Type B pancreatic cell (in vitro differentiated cells): ENCODE data around the gene AP1S3. TPM values are rescaled to one million over a fixed set of nuclear protein-coding genes. Genes with fewer than 3 reads are reported as not detected.

Experiments
- DNase-seq: peaks from one replicate; pipeline ENCODE4 v3.0.0; 2021; ENCODE audit warnings: mixed read lengths; ENCODE audit not compliant: unreplicated experiment; ENCODE audit errors: extremely low spot score
- H3K27ac Mint-ChIP-seq: 2 replicates; pipeline ENCODE4 v1.8.0; 2021; ENCODE audit warnings: mild to moderate bottlenecking, mixed read lengths
- H3K27me3 Mint-ChIP-seq: 2 replicates; pipeline ENCODE4 v1.8.0; 2021; ENCODE audit warnings: mixed read lengths
- H3K36me3 Mint-ChIP-seq: 2 replicates; pipeline ENCODE4 v1.8.0; 2021; ENCODE audit warnings: mixed read lengths
- H3K4me1 Mint-ChIP-seq: one replicate; pipeline ENCODE4 v1.8.0; 2021; ENCODE audit warnings: mixed read lengths; ENCODE audit not compliant: unreplicated experiment
- H3K4me3 Mint-ChIP-seq: 2 replicates; pipeline ENCODE4 v1.8.0; 2021; ENCODE audit warnings: mild to moderate bottlenecking, mixed read lengths
- H3K9me3 Mint-ChIP-seq: 2 replicates; pipeline ENCODE4 v1.8.0; 2021; ENCODE audit warnings: mixed read lengths
- total RNA-seq: library from RNA; stranded (reverse); gene quantifications from 2 replicates; pipeline ENCODE4 v1.2.1, GENCODE V29; 2021; ENCODE audit warnings: low replicate concordance
- TF ChIP-seq, protein P1 (sequence below): fragments of 200-600 bp; sonication (generic); conservative IDR thresholded peaks from 2 replicates; pipeline ENCODE4 v1.5.0; 2021; ENCODE audit warnings: antibody characterized with exemption, mild to moderate bottlenecking

The AP1S3 gene
- total RNA-seq, 1 donor from 2014 or later: 7.8 TPM

DNA sequence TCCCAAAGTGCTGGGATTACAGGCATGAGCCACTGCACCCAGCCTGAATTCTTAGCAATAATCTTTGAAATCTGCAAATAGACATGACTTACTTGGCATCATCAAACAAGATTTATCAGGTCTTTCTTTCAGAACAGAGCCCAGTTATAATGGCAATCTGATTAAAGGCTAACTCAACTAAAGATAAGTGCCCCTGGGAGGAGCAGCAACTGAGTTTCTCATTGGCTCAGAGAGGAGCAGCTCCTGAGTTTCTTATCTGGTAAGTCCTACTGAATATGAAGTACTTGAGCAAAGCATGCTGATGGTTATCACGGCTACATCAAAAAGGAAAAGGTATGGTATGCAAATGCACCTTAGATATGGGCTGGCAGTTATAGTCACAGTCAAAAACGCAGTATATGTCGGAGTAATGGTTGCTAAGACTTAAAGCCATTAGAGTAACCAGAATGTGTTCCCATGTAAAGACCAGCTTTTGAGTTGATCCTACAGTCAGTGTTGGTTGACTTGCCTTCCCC lies 15.0 kb upstream of the AP1S3 start:
- Mint-ChIP-seq H3K4me1 (no peaks in the 10 kb centered on the region), H3K9me3 (peaks cover 15% of the 10 kb centered on the region), H3K36me3 (peaks cover 19% of the 10 kb centered on the region), H3K4me3 (no peak overlapping the region), H3K27ac (no peak overlapping the region), H3K27me3 (no peaks in the 10 kb centered on the region)
- TF ChIP-seq, protein P1, sequence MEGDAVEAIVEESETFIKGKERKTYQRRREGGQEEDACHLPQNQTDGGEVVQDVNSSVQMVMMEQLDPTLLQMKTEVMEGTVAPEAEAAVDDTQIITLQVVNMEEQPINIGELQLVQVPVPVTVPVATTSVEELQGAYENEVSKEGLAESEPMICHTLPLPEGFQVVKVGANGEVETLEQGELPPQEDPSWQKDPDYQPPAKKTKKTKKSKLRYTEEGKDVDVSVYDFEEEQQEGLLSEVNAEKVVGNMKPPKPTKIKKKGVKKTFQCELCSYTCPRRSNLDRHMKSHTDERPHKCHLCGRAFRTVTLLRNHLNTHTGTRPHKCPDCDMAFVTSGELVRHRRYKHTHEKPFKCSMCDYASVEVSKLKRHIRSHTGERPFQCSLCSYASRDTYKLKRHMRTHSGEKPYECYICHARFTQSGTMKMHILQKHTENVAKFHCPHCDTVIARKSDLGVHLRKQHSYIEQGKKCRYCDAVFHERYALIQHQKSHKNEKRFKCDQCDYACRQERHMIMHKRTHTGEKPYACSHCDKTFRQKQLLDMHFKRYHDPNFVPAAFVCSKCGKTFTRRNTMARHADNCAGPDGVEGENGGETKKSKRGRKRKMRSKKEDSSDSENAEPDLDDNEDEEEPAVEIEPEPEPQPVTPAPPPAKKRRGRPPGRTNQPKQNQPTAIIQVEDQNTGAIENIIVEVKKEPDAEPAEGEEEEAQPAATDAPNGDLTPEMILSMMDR: no peak
- DNase-seq: no peak

DNA sequence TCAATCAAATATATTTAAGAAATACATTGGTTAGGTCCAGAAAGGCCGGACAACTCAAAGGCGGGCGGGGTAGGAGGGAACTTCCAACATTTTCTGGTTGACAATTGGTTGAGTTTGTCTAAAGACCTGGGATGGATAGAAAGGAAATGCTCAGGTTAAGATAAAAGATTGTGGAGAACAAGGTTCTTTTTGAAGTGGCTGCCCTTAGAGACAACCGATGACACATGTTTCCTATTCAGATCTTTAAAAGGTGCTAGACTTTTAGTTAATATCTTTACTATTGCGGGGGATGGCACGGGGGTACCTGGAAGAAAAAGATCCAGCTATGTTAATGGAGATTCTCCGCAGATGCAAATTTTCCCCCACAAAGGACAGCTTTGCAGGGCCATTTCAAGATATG lies 10.0 kb upstream of the AP1S3 start:
- H3K4me3 Mint-ChIP-seq: no peak overlapping the region
- peaks cover 19% of the 10 kb centered on the region for H3K36me3 Mint-ChIP-seq
- no peak for DNase-seq
- no peaks in the 10 kb centered on the region for H3K27me3 Mint-ChIP-seq
- H3K9me3 Mint-ChIP-seq: peaks cover 18% of the 10 kb centered on the region
- H3K27ac Mint-ChIP-seq: no peak overlapping the region
- TF ChIP-seq, protein P1: no peak
- H3K4me1 Mint-ChIP-seq: no peaks in the 10 kb centered on the region

DNA sequence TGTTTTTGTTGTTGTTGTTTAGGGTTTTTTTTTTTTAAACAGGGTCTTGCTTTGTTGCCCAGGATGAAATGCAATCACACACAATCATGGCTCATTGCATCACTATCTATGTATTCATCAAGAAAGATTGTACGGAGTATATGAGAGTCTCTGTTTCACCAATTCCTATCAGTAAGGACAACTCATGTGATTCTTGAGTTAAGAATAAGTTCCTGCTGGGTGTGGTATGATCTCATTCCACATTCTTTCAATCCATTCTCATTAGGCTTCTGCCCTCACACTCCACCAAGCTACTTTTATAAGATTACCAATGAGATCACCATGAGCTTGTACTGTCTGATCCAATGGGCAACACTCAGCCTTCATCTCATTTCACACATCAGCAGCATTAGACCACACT lies 9.1 kb upstream of the AP1S3 start:
- DNase-seq: no peak
- Mint-ChIP-seq H3K27me3 (no peaks in the 10 kb centered on the region), H3K4me1 (no peaks in the 10 kb centered on the region), H3K36me3 (peaks cover 19% of the 10 kb centered on the region), H3K27ac (peak overlapping the region; percentile 11), H3K4me3 (no peak overlapping the region), H3K9me3 (peaks cover 18% of the 10 kb centered on the region)
- TF ChIP-seq, protein P1: no peak

DNA sequence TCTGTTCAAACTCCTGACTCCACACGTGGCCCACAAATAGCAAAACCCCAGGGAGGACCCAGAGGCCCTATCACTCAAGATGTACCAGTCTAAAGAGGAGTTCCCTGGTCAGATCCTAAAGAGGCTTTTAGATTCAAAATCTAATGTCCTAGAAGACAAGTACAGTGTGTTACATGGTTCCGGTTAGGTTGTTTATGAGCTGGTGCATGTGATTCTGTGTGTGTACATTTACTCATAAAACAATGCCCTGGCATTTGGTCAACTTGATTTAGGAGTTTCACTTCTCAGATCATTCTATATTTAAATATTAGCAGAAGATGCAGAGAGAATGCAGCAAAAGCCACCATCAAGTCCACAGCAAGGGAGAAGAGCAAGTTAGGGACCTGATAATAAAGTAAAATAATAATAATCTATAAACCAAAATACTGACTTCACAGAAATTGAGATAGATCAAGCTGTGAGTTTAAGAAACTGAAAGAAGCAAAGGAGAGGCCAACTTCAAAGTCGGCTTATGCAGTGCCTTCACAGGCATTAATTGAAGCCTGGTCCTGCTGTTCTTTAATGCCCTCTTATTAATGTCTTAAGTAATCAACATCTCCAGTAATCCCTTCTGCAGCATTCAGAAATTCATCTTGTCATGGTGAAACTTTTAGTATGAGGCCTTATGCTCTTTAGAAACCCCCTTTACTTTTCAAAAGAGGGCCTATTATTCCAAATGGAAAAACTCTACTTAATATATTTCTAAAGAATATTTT lies 4.2 kb upstream of the AP1S3 start:
- H3K27me3 Mint-ChIP-seq: peaks cover 4% of the 10 kb centered on the region
- no peak overlapping the region for H3K4me3 Mint-ChIP-seq
- H3K9me3 Mint-ChIP-seq: peaks cover 3% of the 10 kb centered on the region
- TF ChIP-seq, protein P1: no peak
- no peak overlapping the region for H3K27ac Mint-ChIP-seq
- no peaks in the 10 kb centered on the region for H3K36me3 Mint-ChIP-seq
- no peak for DNase-seq
- peaks cover 4% of the 10 kb centered on the region for H3K4me1 Mint-ChIP-seq

DNA sequence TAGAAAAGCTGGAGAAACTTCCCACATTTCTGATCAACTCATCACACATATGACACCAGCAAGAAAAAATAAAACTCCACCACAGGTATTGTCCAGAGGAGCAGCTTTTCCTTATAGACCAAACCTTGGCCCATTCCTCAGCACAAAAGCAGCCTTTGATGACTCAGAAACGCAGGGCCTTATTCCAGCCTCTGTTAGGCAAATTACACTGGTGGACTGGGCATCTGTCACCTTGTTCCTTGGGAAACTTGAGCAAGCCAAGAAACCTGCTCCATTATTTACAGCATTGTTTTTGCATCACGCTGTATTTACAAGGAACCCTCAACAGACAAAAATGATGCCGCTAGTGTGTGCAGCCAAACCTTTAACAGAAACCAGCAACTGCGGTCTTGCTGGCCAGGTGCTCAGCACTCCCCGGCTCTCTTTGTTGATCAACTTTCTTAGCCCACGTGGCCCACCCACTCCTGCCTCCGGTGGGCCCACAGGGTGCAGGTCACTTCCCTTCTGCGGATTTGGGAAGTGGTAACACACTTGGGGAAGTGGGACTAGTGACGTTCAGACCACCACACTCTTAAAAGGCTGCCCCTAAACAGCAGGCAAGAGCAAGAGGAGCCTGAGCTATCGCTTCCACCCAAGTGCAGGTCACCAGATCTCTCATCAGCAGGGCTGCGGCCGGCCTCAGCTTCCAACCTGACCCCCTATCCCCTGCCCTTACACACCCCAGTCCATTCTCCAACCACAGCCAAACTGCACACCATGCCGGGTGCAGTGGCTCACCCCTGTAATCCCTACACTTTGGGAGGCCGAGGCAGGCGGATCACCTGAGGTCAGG lies 1.5 kb downstream of the AP1S3 start:
- Mint-ChIP-seq H3K27me3 (peaks cover 10% of the 10 kb centered on the region), H3K27ac (no peak overlapping the region), H3K4me3 (peak overlapping the region; percentile 96), H3K9me3 (no peaks in the 10 kb centered on the region), H3K36me3 (no peaks in the 10 kb centered on the region), H3K4me1 (peaks cover 5% of the 10 kb centered on the region)
- TF ChIP-seq, protein P1: no peak
- DNase-seq: no peak
